GM06990 (cell line): ENCODE measurements around the gene TSNAX.
"Not testable (repeated sequence)": the region's sequence is repeated elsewhere in the genome, so short reads cannot be mapped to it uniquely, and the experiment has no call there.

Experiments
- DNase-seq: peaks from one replicate; pipeline ENCODE4 v3.0.0-alpha.2; 2011; ENCODE audit not compliant: insufficient read length; ENCODE audit errors: extremely low read depth
- H3K27me3 ChIP-seq: replicated peaks from 2 replicates; pipeline ENCODE4 v1.6.0; 2011; ENCODE audit warnings: low read length; ENCODE audit not compliant: control insufficient read depth, insufficient read depth
- H3K36me3 ChIP-seq: 2 replicates; pipeline ENCODE4 v1.5.1; 2011; ENCODE audit warnings: low read length; ENCODE audit not compliant: control insufficient read depth, insufficient read depth
- H3K4me3 ChIP-seq: replicated peaks from 2 replicates; pipeline ENCODE4 v1.5.1; 2011; ENCODE audit warnings: low read depth, mild to moderate bottlenecking, control low read depth, low read length
- TF ChIP-seq, protein P1 (sequence below): IDR thresholded peaks from 2 replicates; pipeline ENCODE4 v1.5.1; 2011; ENCODE audit warnings: low read length, control low read depth, mild to moderate bottlenecking, inconsistent platforms; ENCODE audit not compliant: insufficient read depth, poor library complexity, severe bottlenecking

Gene TSNAX

DNA sequence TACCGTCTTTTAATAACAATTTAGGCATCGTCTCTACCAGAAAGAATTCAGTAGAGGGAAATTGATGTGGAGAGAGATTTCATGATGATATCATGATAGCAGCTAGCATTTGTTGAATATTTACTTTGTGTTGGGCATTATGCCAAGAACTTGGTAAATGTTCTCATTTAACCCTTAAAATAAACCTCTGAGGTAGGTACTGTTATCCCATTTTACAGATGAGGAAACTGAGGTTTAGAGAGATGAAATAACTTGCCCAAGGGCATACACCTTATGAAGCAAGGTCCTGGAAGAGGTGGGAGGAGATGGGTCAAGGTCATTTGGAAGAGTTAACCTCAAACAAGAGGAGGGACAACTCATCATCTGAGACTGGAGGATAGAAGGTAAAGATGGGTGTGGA lies 34.8 kb downstream of the TSNAX start:
- Histone ChIP-seq H3K27me3 (no peaks in the 10 kb centered on the region), H3K4me3 (no peak overlapping the region), H3K36me3 (peaks cover 2% of the 10 kb centered on the region)
- DNase-seq = no peak
- TF ChIP-seq, protein P1, sequence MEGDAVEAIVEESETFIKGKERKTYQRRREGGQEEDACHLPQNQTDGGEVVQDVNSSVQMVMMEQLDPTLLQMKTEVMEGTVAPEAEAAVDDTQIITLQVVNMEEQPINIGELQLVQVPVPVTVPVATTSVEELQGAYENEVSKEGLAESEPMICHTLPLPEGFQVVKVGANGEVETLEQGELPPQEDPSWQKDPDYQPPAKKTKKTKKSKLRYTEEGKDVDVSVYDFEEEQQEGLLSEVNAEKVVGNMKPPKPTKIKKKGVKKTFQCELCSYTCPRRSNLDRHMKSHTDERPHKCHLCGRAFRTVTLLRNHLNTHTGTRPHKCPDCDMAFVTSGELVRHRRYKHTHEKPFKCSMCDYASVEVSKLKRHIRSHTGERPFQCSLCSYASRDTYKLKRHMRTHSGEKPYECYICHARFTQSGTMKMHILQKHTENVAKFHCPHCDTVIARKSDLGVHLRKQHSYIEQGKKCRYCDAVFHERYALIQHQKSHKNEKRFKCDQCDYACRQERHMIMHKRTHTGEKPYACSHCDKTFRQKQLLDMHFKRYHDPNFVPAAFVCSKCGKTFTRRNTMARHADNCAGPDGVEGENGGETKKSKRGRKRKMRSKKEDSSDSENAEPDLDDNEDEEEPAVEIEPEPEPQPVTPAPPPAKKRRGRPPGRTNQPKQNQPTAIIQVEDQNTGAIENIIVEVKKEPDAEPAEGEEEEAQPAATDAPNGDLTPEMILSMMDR = no peak

DNA sequence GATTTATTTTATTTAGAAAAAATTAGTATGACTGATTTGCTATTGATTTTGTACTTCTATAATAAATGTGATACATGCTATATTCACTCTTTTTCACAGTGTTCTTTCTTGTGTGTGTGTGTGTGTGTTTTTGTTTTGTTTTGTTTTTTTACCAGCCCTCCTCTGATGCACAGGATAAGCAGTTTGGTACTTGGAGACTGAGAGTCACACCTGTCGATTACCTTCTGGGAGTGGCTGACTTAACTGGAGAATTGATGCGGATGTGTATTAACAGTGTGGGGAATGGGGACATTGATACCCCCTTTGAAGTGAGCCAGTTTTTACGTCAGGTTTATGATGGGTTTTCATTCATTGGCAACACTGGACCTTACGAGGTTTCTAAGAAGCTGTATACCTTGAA lies 35.9 kb downstream of the TSNAX start:
- DNase-seq = no peak
- no peaks in the 10 kb centered on the region for H3K27me3 ChIP-seq
- TF ChIP-seq, protein P1 = no peak
- peaks cover 2% of the 10 kb centered on the region for H3K36me3 ChIP-seq
- no peak overlapping the region for H3K4me3 ChIP-seq

DNA sequence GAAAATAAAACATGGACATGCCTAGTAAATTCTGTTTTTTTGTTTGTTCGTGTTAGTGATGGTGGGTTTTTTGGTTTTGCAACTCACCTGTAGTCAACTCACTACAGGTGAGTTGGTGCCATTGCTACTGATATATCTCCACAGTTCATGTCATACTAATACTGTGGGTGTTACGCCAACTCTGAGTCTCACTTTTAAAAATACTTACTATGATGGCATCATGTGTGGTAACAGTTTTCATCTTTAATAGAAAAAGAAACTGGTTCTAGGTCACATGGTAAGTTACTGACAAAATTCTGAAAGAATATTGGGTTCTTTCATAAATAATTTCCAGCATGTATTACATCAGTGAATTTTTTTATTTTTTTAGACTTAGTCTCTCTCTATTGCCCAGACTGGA lies 38.0 kb downstream of the TSNAX start:
- Histone ChIP-seq H3K36me3 (peaks cover 2% of the 10 kb centered on the region), H3K27me3 (no peaks in the 10 kb centered on the region), H3K4me3 (no peak overlapping the region)
- TF ChIP-seq, protein P1 = no peak
- no peak for DNase-seq

DNA sequence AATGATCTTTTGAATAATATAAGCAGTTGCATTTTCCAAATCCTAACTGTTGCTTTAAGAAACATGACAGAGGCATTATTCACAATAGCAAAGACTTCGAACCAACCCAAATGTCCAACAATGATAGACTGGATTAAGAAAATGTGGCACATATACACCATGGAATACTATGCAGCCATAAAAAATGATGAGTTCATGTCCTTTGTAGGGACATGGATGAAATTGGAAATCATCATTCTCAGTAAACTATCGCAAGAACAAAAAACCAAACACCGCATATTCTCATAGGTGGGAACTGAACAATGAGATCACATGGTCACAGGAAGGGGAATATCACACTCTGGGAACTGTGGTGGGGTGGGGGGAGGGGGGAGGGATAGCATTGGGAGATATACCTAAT lies 41.8 kb downstream of the TSNAX start:
- H3K36me3 ChIP-seq, DNase-seq, H3K27me3 ChIP-seq, H3K4me3 ChIP-seq: not testable (repeated sequence)

DNA sequence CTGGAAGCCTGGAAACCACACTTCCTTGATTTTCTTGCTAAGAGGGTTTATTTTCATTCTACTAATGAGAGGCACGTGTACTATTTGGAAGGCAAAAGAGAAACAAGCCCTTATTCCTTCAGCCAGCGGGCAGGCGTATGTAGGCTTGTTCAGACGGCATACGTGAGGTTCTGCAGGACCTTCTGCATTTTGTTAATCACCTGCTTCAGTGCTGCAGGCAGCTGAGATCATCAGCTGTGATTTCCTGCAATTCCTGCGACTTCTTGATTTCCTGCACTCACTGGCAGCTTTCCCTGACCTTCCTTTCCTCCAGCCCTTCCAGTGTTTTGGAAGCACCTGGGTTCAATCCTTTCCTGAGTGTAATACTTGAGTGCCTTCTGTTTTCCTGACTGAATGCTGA lies 43.4 kb downstream of the TSNAX start:
- H3K36me3 ChIP-seq = no peaks in the 10 kb centered on the region
- TF ChIP-seq, protein P1 = no peak
- DNase-seq = no peak
- no peak overlapping the region for H3K4me3 ChIP-seq
- H3K27me3 ChIP-seq = no peaks in the 10 kb centered on the region

DNA sequence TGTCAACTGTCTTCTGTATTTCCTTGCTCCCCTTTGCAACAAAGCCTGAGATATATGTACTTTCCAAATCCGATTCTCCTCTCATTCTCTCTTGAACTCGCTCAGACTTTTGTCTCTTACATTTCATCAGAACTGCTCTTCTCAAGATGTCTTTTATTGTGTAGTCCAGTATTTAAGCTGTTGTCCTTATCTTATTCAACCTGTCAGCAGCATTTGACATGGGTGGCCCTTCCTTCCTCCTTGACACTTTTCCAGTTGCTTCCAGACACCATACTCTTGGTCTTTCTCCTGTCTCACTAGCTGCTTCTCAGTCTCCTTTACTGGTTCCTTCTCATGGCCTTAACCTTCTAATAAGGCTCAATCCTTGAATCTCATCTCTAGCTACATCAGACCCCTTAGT lies 47.0 kb downstream of the TSNAX start:
- H3K36me3 ChIP-seq = no peaks in the 10 kb centered on the region
- TF ChIP-seq, protein P1 = no peak
- no peak overlapping the region for H3K4me3 ChIP-seq
- DNase-seq = no peak
- no peaks in the 10 kb centered on the region for H3K27me3 ChIP-seq
